GM21367 (cell line): ENCODE data around the gene OR6K2.

ENCODE experiments used
- ATAC-seq: cut with Tn5 transposase; IDR thresholded peaks from one replicate; pipeline ENCODE4 v1.9.1; 2021; ENCODE audit not compliant: unreplicated experiment

The OR6K2 gene

GRCh38 chr1:158686111-158687009 lies 14.1 kb downstream of the OR6K2 start, which contains the start of gene SPTA1:
Gene SPTA1 (minus strand): TSS chr1:158686715. CDS start chr1:158686517, 198 bp downstream.
- ATAC-seq, result no peak

GRCh38 chr1:158685085-158685484 lies 15.4 kb downstream of the OR6K2 start:
- ATAC-seq, result no peak

- no peak for ATAC-seq
Measured at GRCh38 chr1:158681606-158682005, 18.8 kb downstream of the OR6K2 start.

- no peak for ATAC-seq
Measured at GRCh38 chr1:158679289-158679688, 21.2 kb downstream of the OR6K2 start.

- ATAC-seq, result no peak
Measured at GRCh38 chr1:158675563-158676323, 24.7 kb downstream of the OR6K2 start.

GRCh38 chr1:158674302-158674701 lies 26.1 kb downstream of the OR6K2 start:
- no peak for ATAC-seq

GRCh38 chr1:158666037-158666436 lies 34.4 kb downstream of the OR6K2 start:
- ATAC-seq, result no peak

- ATAC-seq, result no peak
Measured at GRCh38 chr1:158654571-158654970, 45.9 kb downstream of the OR6K2 start.

- ATAC-seq, result no peak
Measured at GRCh38 chr1:158654086-158654485, 46.4 kb downstream of the OR6K2 start.

GRCh38 chr1:158652721-158653334 lies 47.6 kb downstream of the OR6K2 start:
- ATAC-seq, result no peak
